Stimulated activated naive CD8-positive, alpha-beta T cell treated with anti-CD3 and anti-CD28 coated beads, Interleukin-15, Interleukin-2, amounts not matched to agents 100 U/mL and 50 U/mL, for 24 hours (primary cell): ENCODE results near the gene NOL3.
"Not testable (repeated sequence)": the region's sequence is repeated elsewhere in the genome, so short reads cannot be mapped to it uniquely, and the experiment has no call there.

Experiments used
- ATAC-seq: fragments of 150-1000 bp; cut with Tn5 transposase; one replicate; pipeline ENCODE4 v1.10.0; 2021
- DNase-seq: peaks from one replicate; pipeline ENCODE4 v3.0.0; 2021

The NOL3 gene

DNA sequence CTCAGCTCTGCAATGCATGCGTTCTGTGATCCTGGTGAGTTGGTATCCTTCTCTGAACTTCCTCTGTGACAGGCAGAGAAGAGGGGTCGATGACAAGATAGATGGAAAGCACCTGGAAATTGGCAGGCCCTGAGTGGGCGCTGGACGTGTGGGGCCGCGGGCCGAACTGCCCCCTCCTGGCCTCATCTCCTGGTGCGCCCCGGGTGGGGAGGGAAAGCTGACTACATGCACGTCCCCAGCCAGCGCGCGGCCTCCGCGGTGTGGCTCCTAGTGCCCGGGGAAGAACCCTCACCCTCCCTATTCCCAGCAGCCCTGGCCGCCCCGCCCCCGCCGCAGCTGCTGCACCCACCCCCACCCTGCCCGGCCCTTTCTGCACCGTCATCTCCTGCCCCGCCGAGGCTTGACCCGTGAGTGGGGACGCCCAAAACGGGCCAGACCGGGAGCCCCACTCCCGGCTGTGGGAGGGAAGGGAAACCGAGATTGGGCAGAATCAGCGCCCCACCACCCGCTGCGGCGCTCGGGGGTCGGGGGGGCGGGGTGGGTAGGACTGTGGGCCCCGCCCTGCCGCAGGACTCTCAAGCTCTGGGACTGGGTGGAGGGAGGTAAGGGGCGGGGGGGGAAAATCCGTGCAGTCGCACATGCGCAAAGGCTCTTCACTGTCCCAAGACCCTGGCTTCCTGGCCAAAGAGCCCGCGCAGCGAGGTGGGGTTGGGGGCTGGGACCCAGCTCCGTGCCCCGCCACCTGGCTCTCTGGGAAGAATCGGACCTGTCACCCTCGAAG is at the start of gene NOL3:
Gene NOL3 (plus strand): TSS at position 371 of the 781 bp plus-strand sequence.
- DNase-seq: peak; percentile 81

DNA sequence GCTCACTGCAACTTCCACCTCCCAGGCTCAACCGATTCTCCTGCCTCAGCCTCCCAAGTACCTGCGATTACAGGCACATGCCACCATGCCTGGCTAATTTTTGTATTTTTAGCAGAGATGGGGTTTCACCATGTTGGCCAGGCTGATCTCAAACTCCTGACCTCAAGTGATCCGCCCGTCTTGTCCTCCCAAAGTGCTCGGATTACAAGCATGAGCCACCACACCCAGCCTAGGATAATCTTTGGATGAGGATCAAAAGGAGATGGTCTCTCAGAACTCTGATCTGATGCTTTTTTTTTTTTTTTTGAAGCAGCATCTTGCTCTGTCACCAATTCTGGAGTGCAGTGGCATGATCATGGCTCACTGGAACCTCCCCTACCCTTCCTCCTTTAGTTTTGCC is 47.5 kb upstream of the NOL3 start:
- DNase-seq, ATAC-seq: not testable (repeated sequence)

More for the DNA sequence above, at the start of gene NOL3:
- ATAC-seq: peak; percentile 38

DNA sequence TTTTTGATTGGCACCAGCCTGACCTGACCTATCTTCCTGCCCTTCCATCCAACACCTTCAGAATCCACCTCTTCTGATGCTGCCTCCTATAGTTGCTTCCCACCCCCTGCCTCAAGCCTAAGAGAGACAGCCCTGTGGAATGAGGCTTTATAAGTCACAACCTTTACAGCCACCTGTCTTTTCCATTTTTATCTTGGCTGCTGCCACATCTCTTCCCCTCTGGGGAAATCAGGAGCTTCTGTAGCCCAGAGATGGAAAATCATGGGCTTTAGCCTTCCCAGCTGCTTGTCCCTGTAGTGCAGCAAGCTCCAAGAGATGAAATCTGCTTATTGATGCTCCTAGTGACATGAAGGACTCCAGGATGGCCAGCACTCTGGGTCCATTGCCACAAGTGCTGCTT is 41.9 kb upstream of the NOL3 start:
- DNase-seq (no peak), ATAC-seq (no peak)

DNA sequence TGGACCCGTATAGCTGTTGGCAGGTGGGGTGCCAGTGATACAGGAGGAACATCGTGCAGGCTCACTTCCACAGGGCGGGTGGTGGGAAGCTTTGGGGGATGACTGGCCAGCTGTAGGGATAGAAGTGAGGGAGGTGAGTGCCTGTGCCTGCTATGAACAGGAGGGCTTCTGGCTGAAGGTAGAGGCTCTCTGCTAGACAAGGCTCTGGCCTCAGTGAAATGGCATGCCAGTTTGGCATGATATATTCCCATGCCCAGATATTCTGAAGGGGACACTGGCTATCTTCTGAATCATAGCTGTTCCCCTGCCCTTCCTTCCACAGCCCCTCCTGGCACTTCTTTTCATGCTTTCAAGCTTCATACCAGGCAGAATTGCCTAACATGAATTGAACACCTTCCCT is 41.5 kb upstream of the NOL3 start:
- DNase-seq (no peak), ATAC-seq (no peak)

DNA sequence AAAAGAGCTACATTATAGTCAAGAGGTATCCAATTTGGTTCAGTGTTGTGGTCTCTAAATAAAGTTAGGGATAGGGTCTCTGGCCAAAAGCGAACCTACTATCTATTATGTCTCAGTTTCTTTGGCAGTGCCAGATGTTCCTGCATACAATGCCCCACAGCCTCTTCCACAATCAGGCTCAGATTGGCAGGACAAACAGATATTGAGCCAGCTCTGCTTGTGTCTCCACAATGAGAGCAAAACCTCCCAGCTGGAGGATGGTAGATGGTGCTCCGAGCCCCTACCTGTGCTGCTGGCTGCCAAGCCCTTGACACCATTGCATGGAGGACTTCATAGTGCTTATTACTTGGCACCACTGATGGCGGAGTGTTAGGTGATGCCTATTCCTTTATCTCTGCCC is 40.9 kb upstream of the NOL3 start:
- DNase-seq: no peak
- ATAC-seq: no peak

DNA sequence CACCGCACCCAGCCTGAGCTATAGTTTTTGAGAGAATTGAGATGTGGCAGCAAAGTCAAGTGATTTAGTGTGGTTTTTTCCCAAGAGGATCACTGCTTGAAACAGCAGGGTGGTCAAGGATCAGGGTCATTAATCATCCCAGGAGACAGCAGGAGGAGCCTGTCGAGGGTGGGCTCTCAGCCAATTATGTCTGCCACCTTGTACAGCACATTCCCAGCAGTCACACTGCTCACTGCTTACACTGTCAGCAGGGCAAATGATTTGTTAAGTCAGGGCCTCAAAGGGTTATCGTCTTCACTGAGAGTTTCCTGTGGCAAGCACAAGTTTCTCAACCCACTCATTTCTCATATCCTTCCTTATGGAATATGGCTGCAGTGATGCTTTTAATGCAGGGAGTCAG is 32.7 kb upstream of the NOL3 start:
- DNase-seq (no peak), ATAC-seq (no peak)

DNA sequence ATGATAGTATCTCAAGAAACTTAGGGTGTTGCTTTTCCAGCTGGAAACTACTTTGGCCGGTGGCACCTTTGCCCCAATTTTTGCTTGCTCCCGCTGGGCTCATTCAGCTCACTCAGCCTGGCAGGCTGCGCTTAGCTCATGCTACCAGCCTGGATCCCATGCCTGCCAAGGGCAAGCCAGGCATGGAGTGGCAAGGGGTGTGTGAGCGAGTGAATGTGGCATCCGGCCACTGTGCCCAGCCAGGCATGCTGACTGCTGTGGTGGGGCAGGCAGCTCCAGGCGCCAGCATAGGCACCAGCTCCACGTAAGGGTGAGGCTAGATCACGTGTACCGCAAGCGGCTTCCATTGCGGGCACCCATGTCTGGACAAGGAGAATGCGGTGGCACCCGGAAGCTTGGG is 28.9 kb upstream of the NOL3 start:
- ATAC-seq (no peak), DNase-seq (no peak)

- ATAC-seq (no peak), DNase-seq (no peak)
Measured at GRCh38 chr16:67142342-67142741, 28.0 kb upstream of the NOL3 start.

- no peak for ATAC-seq
Measured at GRCh38 chr16:67144943-67145342, 25.4 kb upstream of the NOL3 start.

DNA sequence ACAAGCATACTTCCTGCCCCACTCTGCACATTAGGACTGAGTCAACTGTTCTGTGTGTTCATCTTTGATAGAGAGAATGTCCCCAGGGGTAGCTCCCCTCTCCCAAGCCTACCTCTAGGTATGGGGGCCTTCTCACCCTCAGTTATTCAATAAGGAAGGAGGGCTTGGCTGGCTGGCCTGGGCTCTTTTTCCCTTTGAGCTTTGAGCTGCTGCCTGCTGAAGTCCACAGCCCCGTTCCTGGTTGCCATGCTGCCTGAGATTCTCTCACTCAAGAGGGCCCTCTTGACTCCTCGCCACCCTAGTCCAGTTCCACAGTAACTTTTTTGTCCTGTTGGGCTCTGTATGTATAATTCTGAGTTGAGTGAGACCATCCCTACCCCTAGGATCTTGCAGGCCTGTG is 24.6 kb upstream of the NOL3 start:
- ATAC-seq: no peak

More at GRCh38 chr16:67144943-67145342, 25.4 kb upstream of the NOL3 start:
- DNase-seq: no peak

DNA sequence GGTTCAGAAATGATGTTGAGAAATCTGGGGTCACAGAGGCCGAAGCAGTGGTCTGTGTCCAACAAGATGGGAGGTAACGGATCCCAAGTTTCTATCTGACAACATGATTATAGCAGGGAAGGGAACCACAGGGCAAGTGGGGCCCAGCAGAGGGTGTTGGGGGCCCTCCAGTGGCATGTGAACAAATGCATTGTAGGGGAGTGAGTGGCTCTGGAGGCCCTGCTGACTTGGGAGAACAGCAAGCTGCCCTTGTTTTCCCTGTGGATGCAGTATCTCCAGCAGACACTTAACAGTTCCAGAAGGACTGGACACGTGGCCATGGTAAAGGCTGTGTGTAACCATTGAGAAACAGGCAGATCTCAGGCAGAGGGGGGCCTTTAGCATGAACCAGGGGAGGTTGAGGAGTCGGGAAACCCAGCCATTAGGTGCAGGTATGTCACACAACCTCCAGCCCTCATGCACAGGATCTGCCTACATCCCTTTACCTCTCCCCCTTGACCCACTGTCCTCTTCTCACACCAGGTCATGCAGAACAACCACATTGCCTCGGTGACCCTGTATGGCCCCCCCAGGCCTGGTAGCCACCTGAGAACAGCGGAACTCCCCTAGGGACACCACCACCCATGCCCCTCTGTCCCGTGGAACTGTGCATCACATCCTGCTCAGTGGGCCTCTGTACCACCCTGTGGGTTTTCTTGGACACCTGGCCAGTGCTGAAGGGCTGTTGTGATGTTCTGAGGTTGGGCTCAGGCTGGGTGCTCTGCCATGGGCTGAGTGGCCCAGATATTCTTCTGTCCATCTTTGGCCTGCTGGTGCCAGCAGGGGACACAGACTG is 23.6 kb upstream of the NOL3 start:
- ATAC-seq: no peak
- no peak for DNase-seq

More for the DNA sequence above, 24.6 kb upstream of the NOL3 start:
- no peak for DNase-seq

DNA sequence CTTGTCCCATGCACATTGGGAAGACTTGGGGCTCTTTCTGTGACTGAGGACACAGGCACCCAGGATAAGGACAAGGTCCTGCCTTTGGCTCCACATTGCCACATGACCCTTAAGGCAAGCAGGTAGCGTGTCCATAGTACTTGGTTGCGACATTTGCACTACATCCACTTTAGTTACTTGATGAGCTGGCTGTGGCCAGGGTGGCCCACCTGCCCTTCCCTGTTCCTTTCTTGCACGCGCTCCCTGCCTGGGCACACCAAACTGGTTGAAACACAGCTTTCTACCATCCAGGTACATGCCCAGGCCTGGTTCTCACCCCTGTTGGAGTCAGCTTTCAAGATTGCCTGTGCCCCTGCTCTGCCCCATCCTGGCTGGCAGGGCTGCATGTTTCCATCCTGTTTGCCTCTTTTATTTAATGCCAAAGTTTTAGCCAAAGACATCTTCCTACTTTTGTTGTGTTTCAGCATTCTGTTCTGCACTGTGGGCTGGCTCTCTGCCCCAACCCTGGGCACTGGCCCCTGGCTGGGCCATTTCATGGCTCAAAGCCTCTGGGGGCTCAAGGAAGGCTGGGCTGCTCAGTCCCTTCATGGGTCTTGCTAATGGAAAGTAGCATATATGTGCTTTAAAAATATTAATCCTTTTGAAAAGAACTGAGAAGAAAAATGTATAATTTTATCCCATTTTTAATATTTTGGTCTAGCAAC is 22.7 kb upstream of the NOL3 start:
- DNase-seq: no peak
- ATAC-seq: no peak

GRCh38 chr16:67148221-67148620 is 22.1 kb upstream of the NOL3 start:
- ATAC-seq (no peak), DNase-seq (no peak)

DNA sequence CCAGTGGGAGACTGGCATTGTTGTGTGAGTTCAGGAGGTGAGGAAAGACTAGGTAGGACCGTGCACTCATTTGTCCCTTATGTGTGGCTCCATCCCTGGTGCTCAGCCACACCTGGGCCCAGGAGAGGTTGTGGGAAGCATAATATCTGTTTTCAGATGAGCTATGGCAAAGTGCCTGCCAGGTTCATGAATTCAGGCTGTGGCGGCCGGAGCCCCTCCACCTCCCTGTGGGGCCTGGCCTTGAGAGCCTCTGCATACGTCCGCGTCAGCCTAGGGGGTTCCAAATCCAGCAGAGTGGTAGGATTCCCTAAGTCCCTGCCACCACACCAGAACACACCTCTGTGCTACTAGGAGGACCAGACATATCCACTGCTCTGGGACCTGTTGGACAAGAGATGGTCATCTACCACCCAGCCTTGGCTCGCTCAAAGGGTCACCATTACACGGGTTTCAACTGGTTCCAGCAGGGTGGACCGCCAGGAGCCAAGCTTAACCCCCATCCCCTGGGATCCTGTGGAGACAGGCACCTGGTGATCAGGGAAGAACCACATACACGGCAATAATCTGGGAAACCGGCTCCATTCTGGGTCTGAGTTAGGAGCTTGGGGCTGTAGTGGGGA is 21.6 kb upstream of the NOL3 start:
- ATAC-seq (no peak), DNase-seq (no peak)

DNA sequence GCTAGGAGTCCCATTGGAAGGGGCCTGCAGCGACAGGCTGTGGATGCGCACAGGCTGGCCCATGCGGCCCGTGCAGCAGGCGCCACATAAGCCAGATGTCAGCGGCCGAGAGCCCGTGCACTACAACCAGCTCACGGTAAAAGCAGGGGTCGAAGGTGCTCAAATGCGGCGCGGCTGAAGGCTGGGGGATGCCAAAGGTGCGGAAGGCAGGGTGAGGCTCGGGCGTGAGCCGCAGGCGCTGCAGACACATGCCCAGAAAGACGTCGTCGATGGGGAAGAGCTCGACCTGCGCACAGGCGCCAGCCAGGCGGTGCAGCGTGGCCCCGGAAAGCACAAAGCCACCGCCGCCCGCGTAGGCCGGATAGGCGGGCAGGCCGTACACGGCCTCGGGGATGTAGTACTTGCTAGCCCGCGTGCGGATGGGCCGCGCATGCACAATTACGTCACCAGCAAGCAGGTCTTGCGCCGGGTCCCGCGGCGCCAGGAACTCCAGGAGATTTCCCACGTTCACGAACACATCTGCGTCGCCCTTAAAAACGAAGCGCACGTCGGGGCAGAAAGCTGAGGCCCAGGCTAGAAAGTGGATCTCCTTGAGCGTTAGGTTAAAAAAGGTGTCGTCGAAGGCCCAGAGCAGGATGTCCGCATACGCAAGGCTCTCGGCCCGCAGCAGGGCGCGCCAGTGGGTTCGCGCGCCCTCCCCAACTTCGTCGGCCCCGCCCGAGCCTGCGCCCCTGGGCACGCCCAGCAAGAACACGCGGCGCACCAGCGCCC is 20.9 kb upstream of the NOL3 start:
- DNase-seq (no peak), ATAC-seq (no peak)

- DNase-seq: peak; percentile 60
- ATAC-seq: peak; percentile 61
Measured at GRCh38 chr16:67150047-67150832, 20.1 kb upstream of the NOL3 start.

DNA sequence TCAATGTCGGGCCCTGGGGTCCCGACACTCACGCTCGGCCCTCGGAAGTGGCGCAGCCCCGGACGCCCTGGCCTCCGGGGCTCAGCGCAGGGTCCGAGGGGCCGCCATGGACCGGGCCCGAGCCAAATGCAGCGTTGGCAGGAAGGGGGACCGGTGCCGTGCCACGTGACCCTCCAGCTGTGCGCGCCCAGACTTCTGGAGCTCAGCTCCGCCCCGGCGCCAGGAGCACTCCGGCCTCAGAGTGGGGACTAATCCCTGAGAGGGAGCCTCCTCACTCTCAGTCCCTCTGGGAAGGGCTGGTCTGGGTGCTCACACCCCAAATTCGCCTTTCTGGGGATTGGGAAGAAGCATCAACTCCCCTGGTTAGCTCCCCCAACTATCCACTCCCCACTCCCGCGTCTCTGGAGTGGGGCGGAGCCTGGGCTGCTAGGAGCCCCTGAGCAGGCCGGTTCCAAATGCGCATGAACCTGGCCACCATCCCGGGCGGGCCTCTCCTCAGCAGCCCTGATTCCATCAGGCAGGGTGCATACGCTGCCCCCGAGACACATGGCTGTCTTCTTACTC is 19.4 kb upstream of the NOL3 start, which contains the start of gene B3GNT9:
Gene B3GNT9 (minus strand): TSS at position 166 of the 564 bp plus-strand sequence. CDS start 513 bp downstream, outside the sequence.
- DNase-seq: peak; percentile 49
- ATAC-seq: peak; percentile 45

- DNase-seq (no peak), ATAC-seq (no peak)
Measured at GRCh38 chr16:67151431-67152097, 18.8 kb upstream of the NOL3 start.

DNA sequence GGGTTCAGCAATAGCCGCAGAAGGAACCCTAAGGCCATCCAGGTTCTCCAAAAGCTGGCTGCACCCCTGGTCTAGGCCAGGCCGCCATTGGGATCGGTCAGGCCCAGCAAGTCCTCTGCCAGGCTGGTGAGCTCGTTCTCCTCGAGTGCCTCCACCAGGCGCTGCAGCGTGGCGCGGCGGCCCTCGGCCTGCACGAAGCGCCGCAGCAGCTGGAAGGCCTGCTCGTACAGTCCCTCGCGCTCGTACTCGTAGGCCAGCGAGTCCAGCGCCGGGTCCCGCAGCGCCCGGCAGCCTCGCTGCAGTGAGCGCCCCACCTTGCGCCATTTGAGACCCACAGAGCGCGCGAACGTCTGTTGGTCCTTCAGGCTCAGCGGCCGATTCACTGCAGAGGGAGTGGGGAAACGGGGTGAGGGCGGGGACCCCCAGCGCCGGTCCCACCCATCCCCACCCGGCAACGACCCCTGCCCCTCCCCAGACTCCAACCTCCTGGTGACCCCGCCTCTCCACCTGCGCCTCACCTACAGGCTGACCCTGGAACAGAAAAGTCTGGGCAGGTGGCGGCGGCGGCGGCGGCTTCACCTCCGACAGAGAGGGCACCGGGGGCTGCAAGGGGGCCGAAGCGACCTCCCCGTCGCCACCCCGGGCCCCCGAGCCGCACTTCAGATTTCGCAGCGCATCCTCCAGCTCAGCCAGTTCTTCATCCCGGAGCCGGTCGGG is 15.6 kb upstream of the NOL3 start:
- ATAC-seq (no peak), DNase-seq (no peak)
